ENCODE results near the gene SPTB.

The SPTB gene

GRCh38 chr14:64778104-64778754 lies 101.5 kb downstream of the SPTB start:
- DNase-seq (ENCODE audit: insufficient read length, low spot score) (no peak), FAIRE-seq (no peak)
- TF ChIP-seq SPI1 (IDR thresholded peaks at IDR 0.05; ENCODE audit: low read depth, low read length): no peak
- TF ChIP-seq POU2F2 (IDR thresholded peaks at IDR 0.05; ENCODE audit: low read depth, low read length): no peak
- no peak for TF ChIP-seq PAX5 (IDR thresholded peaks at IDR 0.05; ENCODE audit: insufficient read depth, low read length, severe bottlenecking)
- TF ChIP-seq POLR2AphosphoS5 (IDR thresholded peaks at IDR 0.05; ENCODE audit: low read depth, low read length): no peak
- no peak for TF ChIP-seq TAF1 (IDR thresholded peaks at IDR 0.05; ENCODE audit: low read depth, low read length)
- TF ChIP-seq POLR2A (IDR thresholded peaks at IDR 0.05; ENCODE audit: low read depth, low read length): no peak

GRCh38 chr14:64777461-64777860 lies 102.2 kb downstream of the SPTB start:
- DNase-seq (ENCODE audit: insufficient read length, low spot score) (no peak), FAIRE-seq (no peak)
- TF ChIP-seq POU2F2 (IDR thresholded peaks at IDR 0.05; ENCODE audit: low read depth, low read length): no peak
- TF ChIP-seq TAF1 (IDR thresholded peaks at IDR 0.05; ENCODE audit: low read depth, low read length): no peak
- TF ChIP-seq PAX5 (IDR thresholded peaks at IDR 0.05; ENCODE audit: insufficient read depth, low read length, severe bottlenecking): no peak
- TF ChIP-seq POLR2AphosphoS5 (IDR thresholded peaks at IDR 0.05; ENCODE audit: low read depth, low read length): no peak
- TF ChIP-seq POLR2A (IDR thresholded peaks at IDR 0.05; ENCODE audit: low read depth, low read length): no peak
- no peak for TF ChIP-seq SPI1 (IDR thresholded peaks at IDR 0.05; ENCODE audit: low read depth, low read length)

GRCh38 chr14:64775081-64775777 lies 104.5 kb downstream of the SPTB start:
- TF ChIP-seq TAF1 (IDR thresholded peaks at IDR 0.05; ENCODE audit: low read depth, low read length) (no peak), POU2F2 (IDR thresholded peaks at IDR 0.05; ENCODE audit: low read depth, low read length) (no peak), POLR2AphosphoS5 (IDR thresholded peaks at IDR 0.05; ENCODE audit: low read depth, low read length) (no peak), POLR2A (IDR thresholded peaks at IDR 0.05; ENCODE audit: low read depth, low read length) (no peak), PAX5 (IDR thresholded peaks at IDR 0.05; ENCODE audit: insufficient read depth, low read length, severe bottlenecking) (no peak), SPI1 (IDR thresholded peaks at IDR 0.05; ENCODE audit: low read depth, low read length) (no peak)
- no peak for FAIRE-seq
- DNase-seq (ENCODE audit: insufficient read length, low spot score): no peak

- no peak for TF ChIP-seq TAF1 (IDR thresholded peaks at IDR 0.05; ENCODE audit: low read depth, low read length)
- no peak for TF ChIP-seq POU2F2 (IDR thresholded peaks at IDR 0.05; ENCODE audit: low read depth, low read length)
- TF ChIP-seq POLR2AphosphoS5 (IDR thresholded peaks at IDR 0.05; ENCODE audit: low read depth, low read length): no peak
- FAIRE-seq (no peak), DNase-seq (ENCODE audit: insufficient read length, low spot score) (no peak)
These were observed 105.4 kb downstream of the SPTB start for GRCh38 chr14:64774272-64774671.

- DNase-seq (ENCODE audit: insufficient read length, low spot score) (no peak), FAIRE-seq (no peak)
- no peak for TF ChIP-seq PAX5 (IDR thresholded peaks at IDR 0.05; ENCODE audit: insufficient read depth, low read length, severe bottlenecking)
- no peak for TF ChIP-seq POLR2AphosphoS5 (IDR thresholded peaks at IDR 0.05; ENCODE audit: low read depth, low read length)
- TF ChIP-seq TAF1 (IDR thresholded peaks at IDR 0.05; ENCODE audit: low read depth, low read length): no peak
- no peak for TF ChIP-seq POU2F2 (IDR thresholded peaks at IDR 0.05; ENCODE audit: low read depth, low read length)
- TF ChIP-seq POLR2A (IDR thresholded peaks at IDR 0.05; ENCODE audit: low read depth, low read length): no peak
These were observed 106.1 kb downstream of the SPTB start for GRCh38 chr14:64773577-64773976.

- TF ChIP-seq POU2F2 (IDR thresholded peaks at IDR 0.05; ENCODE audit: low read depth, low read length) (no peak), PAX5 (IDR thresholded peaks at IDR 0.05; ENCODE audit: insufficient read depth, low read length, severe bottlenecking) (no peak), SPI1 (IDR thresholded peaks at IDR 0.05; ENCODE audit: low read depth, low read length) (no peak), POLR2A (IDR thresholded peaks at IDR 0.05; ENCODE audit: low read depth, low read length) (no peak), POLR2AphosphoS5 (IDR thresholded peaks at IDR 0.05; ENCODE audit: low read depth, low read length) (no peak), TAF1 (IDR thresholded peaks at IDR 0.05; ENCODE audit: low read depth, low read length) (no peak)
- no peak for DNase-seq (ENCODE audit: insufficient read length, low spot score)
- no peak for FAIRE-seq
These were observed 106.7 kb downstream of the SPTB start for GRCh38 chr14:64773046-64773445.

GRCh38 chr14:64772397-64772950 lies 107.2 kb downstream of the SPTB start:
- no peak for DNase-seq (ENCODE audit: insufficient read length, low spot score)
- no peak for FAIRE-seq
- TF ChIP-seq POLR2AphosphoS5 (IDR thresholded peaks at IDR 0.05; ENCODE audit: low read depth, low read length) (no peak), SPI1 (IDR thresholded peaks at IDR 0.05; ENCODE audit: low read depth, low read length) (no peak), TAF1 (IDR thresholded peaks at IDR 0.05; ENCODE audit: low read depth, low read length) (no peak), PAX5 (IDR thresholded peaks at IDR 0.05; ENCODE audit: insufficient read depth, low read length, severe bottlenecking) (no peak), POLR2A (IDR thresholded peaks at IDR 0.05; ENCODE audit: low read depth, low read length) (no peak), POU2F2 (IDR thresholded peaks at IDR 0.05; ENCODE audit: low read depth, low read length) (no peak)

GRCh38 chr14:64771161-64771560 lies 108.5 kb downstream of the SPTB start:
- DNase-seq (ENCODE audit: insufficient read length, low spot score): no peak
- FAIRE-seq: no peak
- no peak for TF ChIP-seq POU2F2 (IDR thresholded peaks at IDR 0.05; ENCODE audit: low read depth, low read length)
- no peak for TF ChIP-seq POLR2AphosphoS5 (IDR thresholded peaks at IDR 0.05; ENCODE audit: low read depth, low read length)
- no peak for TF ChIP-seq TAF1 (IDR thresholded peaks at IDR 0.05; ENCODE audit: low read depth, low read length)
- TF ChIP-seq SPI1 (IDR thresholded peaks at IDR 0.05; ENCODE audit: low read depth, low read length): no peak

GRCh38 chr14:64770751-64771150 lies 109.0 kb downstream of the SPTB start:
- TF ChIP-seq SPI1 (IDR thresholded peaks at IDR 0.05; ENCODE audit: low read depth, low read length) (no peak), POLR2AphosphoS5 (IDR thresholded peaks at IDR 0.05; ENCODE audit: low read depth, low read length) (no peak), PAX5 (IDR thresholded peaks at IDR 0.05; ENCODE audit: insufficient read depth, low read length, severe bottlenecking) (no peak), POU2F2 (IDR thresholded peaks at IDR 0.05; ENCODE audit: low read depth, low read length) (no peak), TAF1 (IDR thresholded peaks at IDR 0.05; ENCODE audit: low read depth, low read length) (no peak), POLR2A (IDR thresholded peaks at IDR 0.05; ENCODE audit: low read depth, low read length) (no peak)
- FAIRE-seq (no peak), DNase-seq (ENCODE audit: insufficient read length, low spot score) (no peak)
